Motor neuron (in vitro differentiated cells): Measurements from ENCODE around the gene ULK1. TPM values are rescaled to one million over a fixed set of nuclear protein-coding genes. Genes with fewer than 3 reads are reported as not detected.

ENCODE experiments used
- ATAC-seq, 8 experiments: fragments of 200-7000 bp; cut with Tn5 transposase; replicated peaks in 6 of 8; 2 replicates each; pipeline ENCODE4 v1.8.0; 2021; ENCODE audit warnings: mild to moderate bottlenecking in 8 of 8, moderate library complexity in 8 of 8
- H3K27ac ChIP-seq, 2 donors: fragments of 250-450 bp; sonication (Bioruptor Pico); 2 replicates each; pipeline ENCODE4 v1.9.0; 2021; ENCODE audit warnings: antibody characterized with exemption in 2 of 2, mild to moderate bottlenecking in 2 of 2, moderate library complexity in 1 of 2
- H3K4me1 ChIP-seq, 2 donors: fragments of 250-450 bp; sonication (Bioruptor Pico); replicated peaks in 1 of 2; 2 replicates each; pipeline ENCODE4 v1.6.1; 2021; ENCODE audit warnings: antibody characterized with exemption in 2 of 2, mild to moderate bottlenecking in 2 of 2, moderate library complexity in 1 of 2
- H3K4me3 ChIP-seq, 5 donors: fragments of 250-450 bp; sonication (Bioruptor Pico); 2 replicates each; pipeline ENCODE4 v1.9.0; 2021; ENCODE audit warnings: antibody characterized with exemption in 5 of 5, mild to moderate bottlenecking in 5 of 5, moderate library complexity in 4 of 5
- WGBS, 10 experiments: fragments of 450-650 bp; shearing (Covaris generic); methylation state at CpG; one replicate each; pipeline ENCODE4 v1.0.0; 2022; 5-methylcytosine and 5-hydroxymethylcytosine counted together
- in situ Hi-C, 9 experiments: fragments of 400-800 bp; cut with MboI; loops; one replicate each; pipeline ENCODE4 v1.15.0; 2021; ENCODE audit warnings: low sequenced_read_pairs in 9 of 9, low pct_unique_long_range_greater_than_20kb in 2 of 9; ENCODE audit not compliant: unreplicated experiment in 9 of 9
- total RNA-seq, 8 experiments: library from RNA; unstranded; fragments of 300-600 nt; gene quantifications; 2 replicates each; pipeline versions ENCODE4 v1.2.3 to v1.2.4, GENCODE V29; 2022

ULK1 gene
- total RNA-seq, 8 experiments from 2014 or later = 9.8 to 37.9 (median 20.1) TPM

DNA sequence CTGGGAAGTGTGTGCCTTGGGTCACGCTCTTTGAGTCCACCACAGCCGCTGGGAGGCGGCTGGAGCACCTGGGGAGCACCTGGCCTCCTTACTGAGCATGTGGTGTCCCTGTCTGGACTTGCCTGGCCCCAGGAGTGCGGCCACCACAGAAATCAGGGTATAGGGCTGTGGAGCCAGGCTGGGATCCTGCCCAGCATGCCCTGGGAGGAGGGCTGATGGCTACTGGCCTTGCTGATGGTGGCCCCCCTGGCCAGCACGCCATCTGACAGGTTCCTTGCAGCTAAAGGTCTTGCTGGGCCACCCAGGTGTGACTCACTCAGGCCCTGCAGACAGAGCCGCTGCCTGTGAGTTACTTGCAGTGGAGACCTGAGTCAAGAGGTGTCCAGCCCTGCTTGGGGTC, 6.0 kb downstream of the ULK1 start:
- H3K4me1 ChIP-seq = peaks cover 7 to 10% of the 10 kb centered on the region in 2 donors
- H3K4me3 ChIP-seq = no peak overlapping the region
- in situ Hi-C loops = no loop called here
- no peak for ATAC-seq
- H3K27ac ChIP-seq = no peak overlapping the region
- WGBS, 10 experiments = 70 to 93% (median 80%) methylated on average over 2 to 3 of the region's 6 CpGs; no CpG with 5 or more reads in 7 of the 10 experiments

DNA sequence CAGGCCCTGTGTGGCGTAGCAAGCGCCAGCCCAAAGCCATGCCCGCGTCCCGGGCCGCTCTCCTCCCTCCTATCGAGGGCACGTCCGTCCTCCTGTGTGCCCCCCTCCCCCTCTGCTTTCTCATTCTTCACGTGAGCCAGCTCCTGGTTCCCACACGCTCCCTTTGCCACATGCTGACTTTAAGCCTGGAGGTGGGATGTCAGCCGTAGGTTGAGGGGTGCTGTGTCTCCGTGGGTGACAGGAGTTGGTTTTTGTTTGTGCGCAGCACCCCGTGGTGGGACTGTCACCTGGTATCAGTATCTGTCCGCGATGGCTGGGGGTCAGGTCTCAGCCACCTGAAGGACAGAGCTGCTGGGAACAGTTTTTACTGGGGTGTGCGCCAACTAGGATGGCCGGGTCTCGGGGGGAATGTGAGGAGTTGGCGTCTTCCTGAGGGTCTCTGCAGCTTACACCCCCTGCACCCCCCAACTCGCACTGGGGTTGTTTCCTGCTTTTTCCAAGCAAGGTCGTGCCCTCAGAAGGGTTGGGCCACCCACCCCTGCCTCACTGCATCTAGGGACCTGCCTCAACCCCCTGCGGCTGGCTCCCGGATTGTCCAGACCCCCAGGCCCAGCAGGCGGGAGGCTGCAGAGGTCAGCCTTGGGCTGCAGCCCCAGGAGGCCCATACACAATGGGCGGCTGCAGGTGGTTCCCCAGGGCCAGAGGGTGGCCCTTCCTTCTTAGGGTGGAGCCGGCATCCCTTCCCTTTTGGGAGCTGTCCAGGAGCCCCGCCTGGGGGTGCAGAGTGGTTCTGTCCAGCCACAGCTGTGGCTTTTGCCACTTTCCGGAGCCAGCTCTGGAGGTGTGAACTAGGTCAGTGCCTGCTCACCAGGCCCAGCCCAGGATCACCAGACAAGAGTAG, 7.3 kb downstream of the ULK1 start:
- in situ Hi-C loops = no loop called here
- ATAC-seq = peak in 5 of 8 experiments; percentile 9 to 67 (median 52)
- Histone ChIP-seq H3K27ac (no peak overlapping the region), H3K4me1 (peaks cover 1 to 7% of the 10 kb centered on the region in 2 donors), H3K4me3 (no peak overlapping the region)
- 66 to 89% (median 78%) methylated on average over 2 to 10 of the region's 30 CpGs; no CpG with 5 or more reads in 3 of the 10 experiments for WGBS, 10 experiments

DNA sequence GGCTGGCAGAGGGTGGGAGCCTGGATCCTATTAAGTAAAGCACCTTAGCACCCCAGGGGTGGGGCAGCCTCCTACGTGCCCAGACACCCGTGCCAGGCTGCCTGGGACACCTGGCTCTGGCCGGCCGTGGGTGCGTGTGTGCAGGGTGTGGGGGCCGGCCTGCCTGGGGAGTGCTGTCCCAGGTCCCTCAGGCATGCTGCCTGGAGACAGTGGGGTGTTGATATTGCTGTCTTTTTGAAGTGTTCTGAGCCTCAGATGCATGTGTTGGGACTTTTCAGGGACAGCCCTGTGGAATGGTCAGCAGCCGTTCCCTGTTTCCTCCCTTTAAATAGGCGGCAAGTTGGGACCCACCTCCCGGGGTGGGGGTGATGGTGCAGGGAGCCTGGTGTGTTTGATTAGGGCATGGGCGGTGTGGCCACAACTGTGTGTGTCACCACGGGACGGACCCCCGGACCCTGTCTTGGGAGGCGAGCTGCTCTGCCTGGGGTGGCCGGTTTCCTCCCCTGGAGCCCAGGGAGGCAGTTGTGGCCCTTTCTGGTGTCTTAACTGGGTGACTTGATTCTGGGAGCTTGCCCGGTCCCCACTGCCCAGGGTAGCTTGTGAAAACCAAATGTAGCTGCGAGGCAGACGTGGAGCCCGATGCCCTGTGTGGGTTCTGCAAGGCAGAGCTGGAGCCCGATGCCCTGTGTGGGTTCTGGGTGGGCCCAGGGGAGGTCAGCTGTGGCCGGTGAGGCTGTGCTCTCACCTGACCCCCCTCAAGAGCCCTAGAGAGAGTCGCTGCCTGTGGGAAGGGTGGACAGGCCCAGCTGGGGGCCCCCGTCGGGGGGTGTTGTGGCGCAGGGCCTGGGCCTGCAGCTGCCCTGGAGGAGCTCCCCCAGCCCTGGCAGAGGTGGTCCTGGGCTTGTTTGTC, 8.2 kb downstream of the ULK1 start:
- whole genome bisulfite sequencing, 10 experiments = 89 to 100% (median 92%) methylated on average over 3 to 7 of the region's 25 CpGs; no CpG with 5 or more reads in 6 of the 10 experiments
- peak in 4 of 8 experiments; percentile 9 to 50 (median 27) for ATAC-seq
- H3K4me1 ChIP-seq = peaks cover 0 to under 1% of the 10 kb centered on the region in 2 donors
- no peak overlapping the region for H3K27ac ChIP-seq
- H3K4me3 ChIP-seq = no peak overlapping the region
- in situ Hi-C loops = no loop called here

DNA sequence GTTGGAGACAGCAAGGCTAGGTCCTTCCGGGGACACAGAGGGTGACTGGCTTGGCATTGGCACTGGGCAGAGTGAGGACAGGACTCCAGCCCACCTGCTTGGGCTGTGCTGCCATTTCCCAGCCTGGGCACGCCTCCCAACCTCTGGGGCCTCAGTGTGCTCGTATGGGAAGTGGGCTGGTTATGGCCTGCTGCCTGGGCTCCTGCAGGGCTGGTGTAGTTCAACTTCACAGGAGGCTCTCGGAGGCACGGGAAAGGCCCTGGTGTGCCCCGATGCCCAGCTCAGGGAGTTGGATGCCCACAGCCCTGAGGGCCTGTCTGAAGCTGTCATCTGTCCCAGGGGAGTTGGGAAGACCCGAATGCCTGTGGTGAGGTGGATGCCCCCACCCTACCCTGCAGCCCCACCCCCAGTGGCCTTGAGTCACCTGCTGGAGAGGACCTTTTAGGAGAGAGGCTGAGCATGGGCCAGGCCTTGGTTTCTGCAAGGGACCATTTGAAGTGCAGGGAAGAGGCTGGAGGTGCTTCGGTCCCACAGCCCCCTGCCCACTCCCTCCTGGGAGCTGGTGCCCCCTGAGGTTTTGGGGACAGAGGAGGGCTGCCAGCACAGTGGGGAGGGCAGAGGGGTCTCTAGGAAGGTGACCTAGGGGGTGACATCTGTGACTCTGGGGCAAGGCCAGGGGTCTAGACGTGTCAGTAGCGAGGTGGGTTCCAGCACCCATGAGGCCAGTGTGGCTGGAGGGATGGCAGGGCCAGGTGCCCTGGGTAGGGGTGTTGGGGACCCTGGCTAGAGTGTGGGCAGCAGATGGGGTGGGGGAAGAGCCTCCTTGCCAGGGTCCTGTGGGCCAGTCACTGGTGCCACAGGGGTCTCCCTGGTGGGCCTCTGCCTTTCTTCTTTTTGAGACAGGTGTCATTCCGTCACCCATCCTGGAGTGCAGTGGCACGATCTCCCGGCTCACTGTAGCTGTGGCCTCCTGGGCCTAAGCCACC, 9.1 kb downstream of the ULK1 start:
- in situ Hi-C loops = no loop called here
- Histone ChIP-seq H3K4me3 (no peak overlapping the region), H3K4me1 (no peaks in the 10 kb centered on the region), H3K27ac (no peak overlapping the region)
- 20 to 100% (median 94%) methylated on average over 1 to 3 of the region's 13 CpGs; no CpG with 5 or more reads in 5 of the 10 experiments for WGBS, 10 experiments
- no peak for ATAC-seq

DNA sequence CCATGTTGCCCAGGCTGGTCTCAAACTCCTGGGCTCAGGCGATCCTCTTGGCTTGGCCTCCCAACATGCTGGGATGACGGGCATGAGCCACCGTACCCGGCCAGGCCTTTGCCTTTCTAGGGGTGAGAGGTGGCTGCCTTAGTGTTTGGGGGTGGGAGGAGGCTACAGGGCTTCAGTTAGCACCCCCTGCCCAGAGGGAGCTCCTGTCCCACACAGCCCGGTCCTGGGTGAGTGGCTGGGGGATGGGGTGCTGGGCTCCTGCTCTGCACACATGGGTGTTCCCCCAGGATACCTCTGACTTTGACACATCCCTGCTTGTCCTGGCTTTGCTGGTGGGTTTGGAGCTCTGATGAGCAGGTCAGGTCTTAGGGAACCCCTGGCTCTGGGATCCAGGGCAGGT, 9.9 kb downstream of the ULK1 start:
- in situ Hi-C loops = no loop called here
- no peak for ATAC-seq
- no CpG with 5 or more reads among the region's 5 CpGs for WGBS, 10 experiments
- Histone ChIP-seq H3K27ac (no peak overlapping the region), H3K4me1 (no peaks in the 10 kb centered on the region), H3K4me3 (no peak overlapping the region)

DNA sequence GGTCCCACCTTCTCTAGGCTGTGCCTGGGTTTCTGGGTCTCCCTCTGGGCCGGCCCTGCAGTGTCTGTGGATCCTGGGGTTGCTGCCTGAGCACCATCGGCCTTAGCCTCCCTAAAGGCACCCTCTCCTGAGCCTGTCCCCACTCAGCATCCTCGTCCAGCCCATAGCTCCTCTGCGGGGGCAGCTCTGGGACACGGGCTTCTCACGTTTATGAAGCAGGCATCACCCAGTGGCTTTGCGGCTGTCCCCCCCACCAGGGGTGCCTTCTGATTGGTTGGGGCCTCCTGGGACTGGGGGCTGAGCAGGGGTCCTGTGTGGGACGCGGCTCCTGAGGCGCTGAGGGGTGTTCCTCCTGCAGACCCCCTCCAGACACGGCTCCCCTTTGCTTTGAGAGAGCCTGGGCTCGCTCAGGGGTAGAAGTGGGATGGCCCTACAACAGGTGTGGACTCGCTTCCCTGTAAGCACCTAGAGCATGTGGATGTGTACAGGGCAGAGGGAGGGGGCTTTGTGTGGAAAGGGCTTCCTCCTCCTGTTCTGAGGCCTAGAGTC, 10.7 kb downstream of the ULK1 start:
- in situ Hi-C loops = no loop called here
- 100% methylated on average over 1 of the region's 13 CpGs; no CpG with 5 or more reads in 9 of the 10 experiments for WGBS, 10 experiments
- Histone ChIP-seq H3K27ac (no peak overlapping the region), H3K4me1 (no peaks in the 10 kb centered on the region), H3K4me3 (no peak overlapping the region)
- ATAC-seq = no peak

DNA sequence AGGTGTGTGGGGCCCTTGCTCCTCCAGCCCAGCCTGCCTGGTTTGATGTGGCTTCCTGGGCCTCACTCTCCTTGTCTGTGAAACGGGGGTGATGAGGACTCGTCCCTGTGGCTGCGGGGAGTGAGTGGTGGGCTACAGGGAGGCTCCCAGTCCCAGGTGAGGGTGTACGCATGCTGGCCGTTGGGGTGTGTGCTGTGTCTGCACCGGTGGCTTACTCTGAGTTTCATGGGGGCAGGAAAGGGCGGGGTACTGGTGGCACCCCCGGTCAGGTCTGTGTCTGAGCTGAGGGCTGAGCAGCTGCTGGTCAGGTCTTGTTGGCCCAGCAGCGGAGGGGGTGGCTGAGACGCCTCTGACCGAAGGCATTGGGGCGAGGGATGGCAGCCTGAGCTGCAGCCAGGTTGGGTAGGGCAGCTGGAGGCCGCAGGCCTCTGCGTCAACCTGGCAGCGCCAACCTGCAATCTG, 11.2 kb downstream of the ULK1 start:
- no peak for ATAC-seq
- 60 to 100% (median 85%) methylated on average over 2 to 5 of the region's 15 CpGs; no CpG with 5 or more reads in 6 of the 10 experiments for WGBS, 10 experiments
- no peak overlapping the region for H3K27ac ChIP-seq
- no peak overlapping the region for H3K4me3 ChIP-seq
- in situ Hi-C loops = no loop called here
- no peaks in the 10 kb centered on the region for H3K4me1 ChIP-seq

DNA sequence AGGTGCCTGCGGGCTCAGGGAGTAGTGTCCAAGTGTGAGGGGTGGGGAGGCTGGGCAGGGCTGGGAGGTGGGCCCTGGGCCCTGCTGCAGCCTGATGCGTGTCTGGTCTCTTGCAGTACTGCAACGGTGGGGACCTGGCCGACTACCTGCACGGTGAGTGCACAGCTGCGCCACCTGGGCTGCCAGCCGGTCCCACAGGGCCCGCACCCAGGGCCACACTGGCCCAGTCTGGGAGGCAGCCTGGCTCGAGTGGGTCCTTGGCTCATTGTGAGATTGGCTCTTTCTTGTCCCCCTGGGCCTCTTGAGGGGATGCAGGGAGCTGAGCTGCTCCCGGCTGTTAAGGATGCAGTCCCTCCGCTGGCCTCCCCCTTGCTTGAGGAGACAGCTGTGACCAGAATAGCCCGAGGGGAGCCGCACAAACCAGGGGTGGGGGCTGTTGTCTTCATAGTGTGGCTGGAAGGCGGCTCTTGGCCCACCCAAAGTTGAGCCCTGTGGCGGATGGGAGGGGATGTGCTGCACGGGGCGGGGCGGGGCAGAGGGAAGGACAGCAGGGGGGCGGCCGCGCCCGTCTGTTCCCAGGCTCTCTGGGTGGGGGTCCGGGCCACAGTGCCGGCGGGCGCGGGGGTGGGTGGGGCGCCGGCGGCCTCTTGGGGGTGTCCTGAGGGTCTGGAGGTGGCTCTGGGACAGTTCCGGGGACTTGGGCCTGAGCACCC, 13.1 kb downstream of the ULK1 start:
- no CpG with 5 or more reads among the region's 31 CpGs for WGBS, 10 experiments
- no peak for ATAC-seq
- Histone ChIP-seq H3K4me1 (no peaks in the 10 kb centered on the region), H3K4me3 (no peak overlapping the region), H3K27ac (no peak overlapping the region)
- in situ Hi-C loops = no loop called here

DNA sequence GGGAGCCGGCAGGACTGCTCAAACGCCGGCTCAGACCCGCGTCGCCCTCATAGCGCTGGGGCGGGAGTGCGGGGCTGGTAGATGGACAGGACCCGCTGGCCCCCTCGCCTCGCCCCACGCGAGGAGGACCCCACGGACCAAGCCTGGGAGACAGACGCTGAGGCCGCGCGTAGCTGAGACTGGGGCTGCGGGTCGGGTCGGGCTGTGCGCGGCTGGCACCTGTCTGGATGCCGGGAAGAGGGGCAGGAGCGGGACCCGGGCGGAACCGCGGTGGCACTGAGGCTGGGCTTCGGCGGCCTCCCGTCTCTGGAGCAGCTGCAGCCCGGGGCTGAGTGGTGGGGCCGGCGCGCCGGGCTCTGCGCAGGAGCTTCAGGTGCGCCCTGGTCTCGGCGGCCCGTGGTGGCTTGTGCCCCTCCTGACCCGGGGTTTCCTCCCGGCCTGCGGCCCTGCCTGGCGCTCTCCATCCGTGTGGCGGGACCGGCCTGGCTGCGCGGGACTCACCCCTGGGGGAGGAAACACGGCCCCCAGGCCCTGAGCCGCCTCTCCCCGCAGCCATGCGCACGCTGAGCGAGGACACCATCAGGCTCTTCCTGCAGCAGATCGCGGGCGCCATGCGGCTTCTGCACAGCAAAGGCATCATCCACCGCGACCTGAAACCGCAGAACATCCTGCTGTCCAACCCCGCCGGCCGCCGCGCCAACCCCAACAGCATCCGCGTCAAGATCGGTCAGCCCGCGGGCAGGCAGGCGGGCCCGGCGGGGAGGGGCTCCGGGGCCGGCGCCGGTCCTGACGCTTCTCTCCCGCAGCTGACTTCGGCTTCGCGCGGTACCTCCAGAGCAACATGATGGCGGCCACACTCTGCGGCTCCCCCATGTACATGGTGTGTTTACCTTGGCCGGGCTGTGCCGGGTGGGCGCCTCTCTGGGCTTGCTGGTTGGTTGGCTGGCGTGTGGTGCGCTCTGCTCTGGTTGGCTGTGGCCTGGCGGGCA, 14.0 kb downstream of the ULK1 start:
- 91 to 100% methylated on average over 2 to 7 of the region's 96 CpGs; no CpG with 5 or more reads in 8 of the 10 experiments for WGBS, 10 experiments
- H3K27ac ChIP-seq = no peak overlapping the region
- no peak for ATAC-seq
- no peak overlapping the region for H3K4me3 ChIP-seq
- no peaks in the 10 kb centered on the region for H3K4me1 ChIP-seq
- in situ Hi-C loops = no loop called here

DNA sequence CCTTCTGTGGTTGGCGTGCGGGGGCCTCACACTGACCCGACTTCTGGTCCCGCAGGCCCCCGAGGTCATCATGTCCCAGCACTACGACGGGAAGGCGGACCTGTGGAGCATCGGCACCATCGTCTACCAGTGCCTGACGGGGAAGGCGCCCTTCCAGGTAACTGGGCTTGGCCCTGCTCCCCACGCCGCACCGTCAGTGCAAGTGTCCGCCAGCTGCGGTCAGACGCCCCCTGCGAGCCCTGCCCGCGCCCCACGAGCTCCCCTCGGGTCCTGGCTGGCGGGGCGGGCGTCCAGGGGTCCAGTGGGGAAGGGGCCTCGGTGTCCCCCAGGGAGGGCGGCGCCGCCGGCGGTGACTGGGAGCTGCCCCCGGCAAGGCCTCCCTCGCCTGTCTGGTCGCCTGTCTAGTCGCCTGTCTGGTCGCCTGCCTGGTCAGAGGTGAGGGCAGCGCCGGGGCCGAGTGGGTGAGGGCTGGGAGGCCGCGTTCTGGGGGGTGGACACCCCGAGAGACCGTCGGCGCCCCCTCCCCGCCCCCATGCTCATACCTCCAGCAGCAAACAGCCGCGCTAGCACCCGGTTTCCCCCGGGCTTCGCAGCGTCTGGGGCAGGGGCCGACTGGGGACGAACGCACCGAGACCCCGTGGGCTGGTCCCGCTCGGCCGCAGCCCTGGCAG, 14.8 kb downstream of the ULK1 start:
- in situ Hi-C loops = no loop called here
- no peak for ATAC-seq
- no peak overlapping the region for H3K4me3 ChIP-seq
- no peak overlapping the region for H3K27ac ChIP-seq
- WGBS, 10 experiments = no CpG with 5 or more reads among the region's 61 CpGs
- H3K4me1 ChIP-seq = no peaks in the 10 kb centered on the region
